Pancreas (tissue), 10 donors: Measurements from ENCODE around the gene VAV2. TPM values are rescaled to one million over a fixed set of nuclear protein-coding genes. Genes with fewer than 3 reads are reported as not detected.
A peak's percentile ranks its signal among the peaks of the same experiment; 100 is the strongest.

Experiments
- ATAC-seq, 4 donors: fragments of 200-7000 bp; cut with Tn5 transposase; one replicate each; pipeline versions ENCODE4 v1.8.0 to v1.9.1; 2020; ENCODE audit warnings: mild to moderate bottlenecking in 4 of 4, moderate library complexity in 4 of 4
- DNase-seq, 6 donors: peaks; one replicate each; pipeline ENCODE4 v3.0.0-alpha.2; 2020
- FAIRE-seq: peaks from 2 replicates; lab custom pipeline; 2012; peaks lifted over from hg19 to GRCh38; lab: Jason Lieb, UNC
- H3K27ac ChIP-seq, 4 donors: fragments of 200-600 bp; sonication (generic); 1 replicate in 3 of 4; 2 replicates in 1 of 4; pipeline versions ENCODE4 v1.5.0 to v1.8.0; 2020
- H3K27me3 ChIP-seq, 4 donors: fragments of 200-600 bp; one replicate each; pipeline ENCODE4 v1.8.0; 2021
- H3K36me3 ChIP-seq, 3 donors: fragments of 200-600 bp; sonication (generic) in 1 of 3; one replicate each; pipeline versions ENCODE4 v1.5.0 to v1.8.0; 2020 to 2021
- H3K4me1 ChIP-seq, 3 donors: fragments of 200-600 bp; one replicate each; pipeline ENCODE4 v1.8.0; 2021
- H3K4me3 ChIP-seq, 4 donors: fragments of 200-600 bp; sonication (generic) in 2 of 4; one replicate each; pipeline versions ENCODE4 v1.5.0 to v1.8.0; 2020 to 2021
- H3K9me3 ChIP-seq, 4 donors: fragments of 200-600 bp; one replicate each; pipeline ENCODE4 v1.8.0; 2021
- WGBS, 2 donors: extraction: QIAGEN DNeasy Blood & Tissue Kit; methylation state at CpG; one replicate each; pipeline ENCODE4 v1.1.7; 2013; 5-methylcytosine and 5-hydroxymethylcytosine counted together
- intact Hi-C, 3 donors: fragments of 100-400 bp; cut with DNase I; formaldehyde crosslinking; loops; one replicate each; pipeline versions ENCODE4 v1.11.1 to v1.14.2; 2022
- polyA plus RNA-seq, 2 donors: library from polyadenylated mRNA; stranded (reverse); fragments of 200-250 nt; gene quantifications; one replicate each; pipeline ENCODE4 v1.2.3, GENCODE V29; 2013
- total RNA-seq, 6 donors: library from RNA; stranded (reverse); fragmentation: NEBNext Ultra II Directional in 4 of 6; extraction: Animal tissue kit (Norgen Biotek cat#: 25700) in 4 of 6; gene quantifications; one replicate each; pipeline versions ENCODE4 v1.2.1 to v1.2.4, GENCODE V29; 2021 to 2023
- TF ChIP-seq, protein P1 (sequence below), 4 donors: fragments of 200-600 bp; sonication (generic) in 3 of 4; IDR thresholded peaks; one replicate each; pipeline versions ENCODE4 v1.5.0 to v1.8.0; 2021; ENCODE audit warnings: antibody characterized with exemption in 4 of 4
- donor health status: healthy with polysubstance abuse.
- donor health status: DM: no; HTN: no; CAD: no; lungs with moderate emphysema.
- donor health status: DM: no; HTN: no; CAD: no.
- donor health status: control.
- donor health status: control.
- donor health status: Bipolar disorder and iron deficiency.
- donor health status: DM: yes; HTN: yes; CAD: no.
- donor health status: DM: no; HTN: no; CAD: no.
- donor health status: DM: no; HTN: no; CAD: no.
- donor health status: DM: yes; HTN: yes; CAD: no.

Gene VAV2
- total and polyA plus RNA-seq, 8 donors, result 20.5 to 41.0 (median 33.6) TPM

GRCh38 chr9:133921866-133922265 lies 70.3 kb downstream of the VAV2 start:
- DNase-seq, result peak in 2 of 6 donors; percentile 12 to 68
- WGBS, 2 donors, result 80 to 83% methylated on average over 17 of the region's 17 CpGs
- Histone ChIP-seq H3K27me3 (no peaks in the 10 kb centered on the region), H3K4me3 (no peak overlapping the region), H3K27ac (peak overlapping the region in 1 of 4 donors; percentile 12), H3K36me3 (no peaks in the 10 kb centered on the region), H3K9me3 (no peaks in the 10 kb centered on the region), H3K4me1 (peaks cover 4 to 26% (median 12%) of the 10 kb centered on the region in 3 donors)
- intact Hi-C loops, result no loop called here
- ATAC-seq, result peak in 1 of 4 donors; percentile 13
- TF ChIP-seq, protein P1, sequence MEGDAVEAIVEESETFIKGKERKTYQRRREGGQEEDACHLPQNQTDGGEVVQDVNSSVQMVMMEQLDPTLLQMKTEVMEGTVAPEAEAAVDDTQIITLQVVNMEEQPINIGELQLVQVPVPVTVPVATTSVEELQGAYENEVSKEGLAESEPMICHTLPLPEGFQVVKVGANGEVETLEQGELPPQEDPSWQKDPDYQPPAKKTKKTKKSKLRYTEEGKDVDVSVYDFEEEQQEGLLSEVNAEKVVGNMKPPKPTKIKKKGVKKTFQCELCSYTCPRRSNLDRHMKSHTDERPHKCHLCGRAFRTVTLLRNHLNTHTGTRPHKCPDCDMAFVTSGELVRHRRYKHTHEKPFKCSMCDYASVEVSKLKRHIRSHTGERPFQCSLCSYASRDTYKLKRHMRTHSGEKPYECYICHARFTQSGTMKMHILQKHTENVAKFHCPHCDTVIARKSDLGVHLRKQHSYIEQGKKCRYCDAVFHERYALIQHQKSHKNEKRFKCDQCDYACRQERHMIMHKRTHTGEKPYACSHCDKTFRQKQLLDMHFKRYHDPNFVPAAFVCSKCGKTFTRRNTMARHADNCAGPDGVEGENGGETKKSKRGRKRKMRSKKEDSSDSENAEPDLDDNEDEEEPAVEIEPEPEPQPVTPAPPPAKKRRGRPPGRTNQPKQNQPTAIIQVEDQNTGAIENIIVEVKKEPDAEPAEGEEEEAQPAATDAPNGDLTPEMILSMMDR (IDR thresholded peaks at IDR 0.05), result no peak
- FAIRE-seq, result no peak

GRCh38 chr9:133920471-133920870 lies 71.7 kb downstream of the VAV2 start:
- 94% methylated on average over 9 to 12 of the region's 12 CpGs for WGBS, 2 donors
- TF ChIP-seq, protein P1 (IDR thresholded peaks at IDR 0.05), result no peak
- peaks cover 4 to 26% (median 12%) of the 10 kb centered on the region in 3 donors for H3K4me1 ChIP-seq
- no peak overlapping the region for H3K4me3 ChIP-seq
- no peaks in the 10 kb centered on the region for H3K27me3 ChIP-seq
- intact Hi-C loops, result no loop called here
- no peak for ATAC-seq
- peak overlapping the region in 1 of 4 donors; percentile 23 for H3K27ac ChIP-seq
- no peak for FAIRE-seq
- peak in 1 of 6 donors; percentile 67 for DNase-seq
- H3K36me3 ChIP-seq, result no peaks in the 10 kb centered on the region
- H3K9me3 ChIP-seq, result no peaks in the 10 kb centered on the region

DNA sequence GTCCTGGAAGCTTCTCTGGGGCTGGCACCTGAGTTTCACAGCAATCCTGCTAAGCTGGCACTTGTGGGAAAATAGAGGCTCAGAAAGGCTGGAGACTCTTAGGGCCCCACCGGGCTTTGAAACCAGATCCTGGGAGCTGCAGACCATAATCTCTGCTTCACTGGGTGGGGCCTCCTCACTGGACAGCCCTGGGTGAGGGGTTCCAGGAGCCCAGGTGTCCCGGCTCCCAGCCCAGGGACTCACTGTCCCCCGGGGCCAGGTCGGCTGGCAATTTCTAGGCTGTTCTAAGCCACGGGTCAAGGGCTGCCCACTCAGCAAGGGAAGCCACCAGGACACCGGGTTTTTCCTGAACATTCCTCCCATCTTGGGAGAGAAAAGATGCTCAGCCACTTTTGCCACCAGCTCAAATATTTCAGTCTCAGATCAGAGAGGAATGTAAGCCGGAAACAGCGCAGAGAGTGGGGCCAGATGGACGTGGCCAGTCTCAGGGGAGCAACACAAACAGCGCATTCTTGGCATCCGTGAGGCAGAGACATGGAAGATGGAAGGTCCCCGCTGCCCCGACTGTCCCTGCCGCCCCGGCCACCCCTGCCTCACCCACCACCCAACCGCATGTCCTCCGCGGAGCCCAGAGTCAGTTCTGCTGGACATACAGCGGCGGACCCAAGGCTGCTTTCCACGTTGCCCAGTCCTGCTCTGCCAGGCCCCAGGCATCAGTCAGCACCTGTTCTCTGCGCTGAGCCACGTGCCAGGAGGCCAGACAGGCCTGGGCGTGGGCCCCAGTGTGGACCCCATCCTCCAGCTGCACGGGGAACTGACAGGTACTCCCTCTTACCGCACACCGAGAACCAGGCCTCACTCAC lies 72.6 kb downstream of the VAV2 start:
- peaks cover 4 to 33% (median 12%) of the 10 kb centered on the region in 3 donors for H3K4me1 ChIP-seq
- TF ChIP-seq, protein P1 (IDR thresholded peaks at IDR 0.05), result no peak
- ATAC-seq, result peak; percentile 10 to 51 (median 42)
- H3K4me3 ChIP-seq, result no peak overlapping the region
- WGBS, 2 donors, result 58 to 66% methylated on average over 26 to 27 of the region's 27 CpGs
- no peaks in the 10 kb centered on the region for H3K27me3 ChIP-seq
- FAIRE-seq, result no peak
- DNase-seq, result peak in 3 of 6 donors; percentile 56 to 80 (median 62)
- H3K9me3 ChIP-seq, result no peaks in the 10 kb centered on the region
- intact Hi-C loops, result no loop called here
- no peaks in the 10 kb centered on the region for H3K36me3 ChIP-seq
- H3K27ac ChIP-seq, result peak overlapping the region in 3 of 4 donors; percentile 23 to 59 (median 53)

DNA sequence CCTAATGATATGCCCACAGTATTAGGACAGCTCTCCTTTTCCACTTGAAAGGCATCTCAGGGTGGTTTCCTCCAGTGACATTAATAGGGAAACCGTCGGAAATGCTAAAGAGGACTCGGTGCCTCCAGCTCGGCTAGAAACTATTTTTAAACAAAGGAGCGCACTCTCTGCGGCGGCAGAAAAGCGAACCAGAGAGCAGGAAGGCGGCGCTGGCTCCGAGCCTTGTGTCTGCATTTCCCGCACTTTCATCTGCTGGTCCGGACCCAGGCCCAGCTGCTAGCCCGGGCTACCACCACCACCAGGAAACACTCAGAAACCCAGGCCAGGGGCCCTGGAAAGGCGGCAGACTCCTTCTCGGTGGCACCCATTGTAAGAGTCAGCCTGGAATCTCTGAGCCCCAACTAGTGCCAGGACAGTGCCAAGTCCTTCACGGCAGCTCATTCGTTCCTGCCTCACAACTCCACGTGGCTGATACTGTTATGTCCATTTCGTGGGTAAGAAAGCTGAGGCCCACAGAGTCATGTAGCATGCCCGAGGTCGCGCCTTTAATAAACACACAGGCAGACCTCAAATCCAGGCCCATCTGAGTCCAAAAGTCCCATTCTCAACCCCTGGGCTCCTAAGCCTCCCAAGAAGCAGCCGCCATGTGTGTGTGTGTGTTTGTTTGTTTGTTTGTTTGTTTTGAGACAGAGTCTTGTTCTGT lies 73.9 kb downstream of the VAV2 start:
- ATAC-seq (no peak), DNase-seq (peak in 1 of 6 donors; percentile 20), FAIRE-seq (no peak)
- Histone ChIP-seq H3K36me3 (no peaks in the 10 kb centered on the region), H3K27ac (peak overlapping the region in 1 of 4 donors; percentile 53), H3K4me3 (no peak overlapping the region), H3K27me3 (no peaks in the 10 kb centered on the region), H3K9me3 (no peaks in the 10 kb centered on the region), H3K4me1 (peaks cover 4 to 33% (median 12%) of the 10 kb centered on the region in 3 donors)
- TF ChIP-seq, protein P1 (IDR thresholded peaks at IDR 0.05), result no peak
- 80 to 84% methylated on average over 24 of the region's 24 CpGs for WGBS, 2 donors
- intact Hi-C loops, result no loop called here
